Type B pancreatic cell (in vitro differentiated cells): ENCODE results near the gene OSBPL5. TPM values are rescaled to one million over a fixed set of nuclear protein-coding genes. Genes with fewer than 3 reads are reported as not detected.

ENCODE experiments used
- DNase-seq: peaks from one replicate; pipeline ENCODE4 v3.0.0; 2021; ENCODE audit warnings: mixed read lengths; ENCODE audit not compliant: unreplicated experiment; ENCODE audit errors: extremely low spot score
- H3K27ac Mint-ChIP-seq: 2 replicates; pipeline ENCODE4 v1.8.0; 2021; ENCODE audit warnings: mild to moderate bottlenecking, mixed read lengths
- H3K27me3 Mint-ChIP-seq: 2 replicates; pipeline ENCODE4 v1.8.0; 2021; ENCODE audit warnings: mixed read lengths
- H3K36me3 Mint-ChIP-seq: 2 replicates; pipeline ENCODE4 v1.8.0; 2021; ENCODE audit warnings: mixed read lengths
- H3K4me1 Mint-ChIP-seq: one replicate; pipeline ENCODE4 v1.8.0; 2021; ENCODE audit warnings: mixed read lengths; ENCODE audit not compliant: unreplicated experiment
- H3K4me3 Mint-ChIP-seq: 2 replicates; pipeline ENCODE4 v1.8.0; 2021; ENCODE audit warnings: mild to moderate bottlenecking, mixed read lengths
- H3K9me3 Mint-ChIP-seq: 2 replicates; pipeline ENCODE4 v1.8.0; 2021; ENCODE audit warnings: mixed read lengths
- CTCF ChIP-seq: fragments of 200-600 bp; sonication (generic); conservative IDR thresholded peaks from 2 replicates; pipeline ENCODE4 v1.5.0; 2021; ENCODE audit warnings: antibody characterized with exemption, mild to moderate bottlenecking
- total RNA-seq: library from RNA; stranded (reverse); gene quantifications from 2 replicates; pipeline ENCODE4 v1.2.1, GENCODE V29; 2021; ENCODE audit warnings: low replicate concordance

OSBPL5 gene
- total RNA-seq, 1 donor from 2014 or later = 33.1 TPM

GRCh38 chr11:3167143-3168119 lies 2.3 kb upstream of the OSBPL5 start:
- peaks cover 22% of the 10 kb centered on the region for H3K4me1 Mint-ChIP-seq

GRCh38 chr11:3166268-3167142 lies 1.4 kb upstream of the OSBPL5 start:
- no peak overlapping the region for H3K4me3 Mint-ChIP-seq
- no peaks in the 10 kb centered on the region for H3K9me3 Mint-ChIP-seq
- no peak overlapping the region for H3K27ac Mint-ChIP-seq
- TF ChIP-seq CTCF = no peak
- no peak for DNase-seq
- peaks cover 27% of the 10 kb centered on the region for H3K27me3 Mint-ChIP-seq
- H3K36me3 Mint-ChIP-seq = no peaks in the 10 kb centered on the region
- H3K4me1 Mint-ChIP-seq = peaks cover 31% of the 10 kb centered on the region

More at GRCh38 chr11:3167143-3168119, 2.3 kb upstream of the OSBPL5 start:
- Mint-ChIP-seq H3K27me3 (peaks cover 37% of the 10 kb centered on the region), H3K4me3 (no peak overlapping the region), H3K36me3 (no peaks in the 10 kb centered on the region), H3K9me3 (no peaks in the 10 kb centered on the region), H3K27ac (no peak overlapping the region)
- no peak for DNase-seq
- no peak for TF ChIP-seq CTCF

GRCh38 chr11:3165916-3166267 lies 782 bp upstream of the OSBPL5 start:
- peak overlapping the region; percentile 12 for H3K27ac Mint-ChIP-seq
- H3K9me3 Mint-ChIP-seq = no peaks in the 10 kb centered on the region
- H3K36me3 Mint-ChIP-seq = no peaks in the 10 kb centered on the region
- H3K27me3 Mint-ChIP-seq = peaks cover 25% of the 10 kb centered on the region
- peak overlapping the region; percentile 86 for H3K4me3 Mint-ChIP-seq
- DNase-seq = no peak
- H3K4me1 Mint-ChIP-seq = peaks cover 37% of the 10 kb centered on the region
- no peak for TF ChIP-seq CTCF

GRCh38 chr11:3164552-3165151 lies 458 bp downstream of the OSBPL5 start:
- no peak for TF ChIP-seq CTCF
- peaks cover 19% of the 10 kb centered on the region for H3K27me3 Mint-ChIP-seq
- no peak overlapping the region for H3K27ac Mint-ChIP-seq
- H3K4me3 Mint-ChIP-seq = peak overlapping the region; percentile 84
- H3K9me3 Mint-ChIP-seq = no peaks in the 10 kb centered on the region
- peaks cover 34% of the 10 kb centered on the region for H3K4me1 Mint-ChIP-seq
- H3K36me3 Mint-ChIP-seq = no peaks in the 10 kb centered on the region
- no peak for DNase-seq

- H3K36me3 Mint-ChIP-seq = no peaks in the 10 kb centered on the region
- H3K4me1 Mint-ChIP-seq = peaks cover 36% of the 10 kb centered on the region
- no peak overlapping the region for H3K27ac Mint-ChIP-seq
- H3K27me3 Mint-ChIP-seq = peaks cover 16% of the 10 kb centered on the region
- H3K4me3 Mint-ChIP-seq = peak overlapping the region; percentile 90
- H3K9me3 Mint-ChIP-seq = no peaks in the 10 kb centered on the region
- no peak for TF ChIP-seq CTCF
- no peak for DNase-seq
Measured at GRCh38 chr11:3164138-3164551, 965 bp downstream of the OSBPL5 start.
